Endodermal cell (in vitro differentiated cells): Measurements from ENCODE around the gene RPTOR. TPM values are rescaled to one million over a fixed set of nuclear protein-coding genes. Genes with fewer than 3 reads are reported as not detected.
A peak's percentile ranks its signal among the peaks of the same experiment; 100 is the strongest.

Source experiments
- DNase-seq: peaks from one replicate; pipeline ENCODE4 v3.0.0-alpha.2; 2017
- H3K27ac ChIP-seq: 2 replicates; pipeline ENCODE4 v1.5.1; 2013; ENCODE audit warnings: mild to moderate bottlenecking, low read depth, low read length, moderate library complexity
- H3K27me3 ChIP-seq: 2 replicates; pipeline ENCODE4 v1.6.1; 2013; ENCODE audit warnings: mild to moderate bottlenecking, low read length, moderate library complexity; ENCODE audit not compliant: insufficient read depth, control insufficient read depth, poor library complexity, severe bottlenecking
- H3K36me3 ChIP-seq: 2 replicates; pipeline ENCODE4 v1.7.0; 2013; ENCODE audit warnings: mild to moderate bottlenecking, low read length, moderate library complexity; ENCODE audit not compliant: control insufficient read depth, insufficient read depth
- H3K4me1 ChIP-seq: one replicate; pipeline ENCODE4 v1.7.0; 2013; ENCODE audit warnings: low read length; ENCODE audit not compliant: control insufficient read depth, insufficient read depth
- H3K4me3 ChIP-seq: 2 replicates; pipeline ENCODE4 v1.5.1; 2013; ENCODE audit warnings: mild to moderate bottlenecking, low read length, moderate library complexity
- H3K9ac ChIP-seq: 2 replicates; pipeline ENCODE4 v1.6.1; 2013; ENCODE audit warnings: mild to moderate bottlenecking, low read length, moderate library complexity; ENCODE audit not compliant: poor library complexity, severe bottlenecking; ENCODE audit errors: extremely low read depth
- H3K9me3 ChIP-seq: 2 replicates; pipeline ENCODE4 v1.6.1; 2013; ENCODE audit warnings: mild to moderate bottlenecking, low read length, moderate library complexity; ENCODE audit not compliant: control insufficient read depth
- H3K27ac Mint-ChIP-seq: 2 replicates; pipeline ENCODE4 v1.8.0; 2020; ENCODE audit warnings: mixed read lengths
- H3K27me3 Mint-ChIP-seq: 2 replicates; pipeline ENCODE4 v1.8.0; 2021; ENCODE audit warnings: mild to moderate bottlenecking, mixed read lengths; ENCODE audit not compliant: insufficient read depth
- H3K36me3 Mint-ChIP-seq: 2 replicates; pipeline ENCODE4 v1.8.0; 2020; ENCODE audit warnings: low read depth, mixed read lengths
- H3K4me1 Mint-ChIP-seq: 2 replicates; pipeline ENCODE4 v1.8.0; 2020; ENCODE audit warnings: mixed read lengths
- H3K4me3 Mint-ChIP-seq: 2 replicates; pipeline ENCODE4 v1.8.0; 2020; ENCODE audit warnings: mild to moderate bottlenecking, moderate library complexity, mixed read lengths
- H3K9me3 Mint-ChIP-seq: 2 replicates; pipeline ENCODE4 v1.8.0; 2020; ENCODE audit warnings: mild to moderate bottlenecking, mixed read lengths
- WGBS, 2 experiments: methylation state at CpG; one replicate each; pipeline versions ENCODE4 v1.1.5 to v1.1.7; 2013; ENCODE audit warnings: missing lambda C conversion rate in 2 of 2, mixed read lengths in 1 of 2; ENCODE audit not compliant: insufficient coverage in 1 of 2, insufficient read length in 1 of 2; 5-methylcytosine and 5-hydroxymethylcytosine counted together
- total RNA-seq, 2 donors: library from RNA; stranded (reverse); fragmentation: NEBNext Ultra II Directional in 1 of 2; extraction: Animal tissue kit (Norgen Biotek cat#: 25700) in 1 of 2; gene quantifications; 2 replicates in 1 of 2; 3 replicates in 1 of 2; pipeline ENCODE4 v1.2.1, GENCODE V29; 2021
- TF ChIP-seq, protein P1 (sequence below): fragments of 200-600 bp; sonication (generic); conservative IDR thresholded peaks from 2 replicates; pipeline ENCODE4 v1.5.0; 2021; ENCODE audit warnings: antibody characterized with exemption, mild to moderate bottlenecking

RPTOR gene
- total RNA-seq, 2 donors from 2014 or later, result 45.1 to 53.4 TPM

DNA sequence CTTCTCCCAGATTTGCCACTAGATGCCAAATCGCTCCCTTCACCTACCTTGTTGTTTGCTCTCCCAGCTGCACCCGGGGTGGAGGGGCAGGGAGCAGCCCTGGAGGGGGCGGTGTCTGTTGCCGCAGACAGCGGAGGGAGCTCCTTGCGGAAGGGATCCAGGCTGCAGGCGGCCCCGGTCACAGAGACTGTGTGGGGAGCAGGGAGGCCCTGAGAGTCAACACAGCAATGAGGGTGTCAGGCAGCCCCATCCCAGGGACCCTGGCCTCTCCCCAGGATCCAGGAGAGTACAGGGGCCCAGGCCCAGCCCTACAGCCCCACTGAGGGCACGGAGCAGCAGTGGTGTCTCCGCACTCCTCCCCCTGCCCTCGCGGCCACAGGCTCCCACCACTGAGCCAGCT lies 396.5 kb downstream of the RPTOR start:
- Histone ChIP-seq H3K9ac (no peak overlapping the region), H3K36me3 (peaks cover 10% of the 10 kb centered on the region)
- TF ChIP-seq, protein P1, sequence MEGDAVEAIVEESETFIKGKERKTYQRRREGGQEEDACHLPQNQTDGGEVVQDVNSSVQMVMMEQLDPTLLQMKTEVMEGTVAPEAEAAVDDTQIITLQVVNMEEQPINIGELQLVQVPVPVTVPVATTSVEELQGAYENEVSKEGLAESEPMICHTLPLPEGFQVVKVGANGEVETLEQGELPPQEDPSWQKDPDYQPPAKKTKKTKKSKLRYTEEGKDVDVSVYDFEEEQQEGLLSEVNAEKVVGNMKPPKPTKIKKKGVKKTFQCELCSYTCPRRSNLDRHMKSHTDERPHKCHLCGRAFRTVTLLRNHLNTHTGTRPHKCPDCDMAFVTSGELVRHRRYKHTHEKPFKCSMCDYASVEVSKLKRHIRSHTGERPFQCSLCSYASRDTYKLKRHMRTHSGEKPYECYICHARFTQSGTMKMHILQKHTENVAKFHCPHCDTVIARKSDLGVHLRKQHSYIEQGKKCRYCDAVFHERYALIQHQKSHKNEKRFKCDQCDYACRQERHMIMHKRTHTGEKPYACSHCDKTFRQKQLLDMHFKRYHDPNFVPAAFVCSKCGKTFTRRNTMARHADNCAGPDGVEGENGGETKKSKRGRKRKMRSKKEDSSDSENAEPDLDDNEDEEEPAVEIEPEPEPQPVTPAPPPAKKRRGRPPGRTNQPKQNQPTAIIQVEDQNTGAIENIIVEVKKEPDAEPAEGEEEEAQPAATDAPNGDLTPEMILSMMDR, result no peak

DNA sequence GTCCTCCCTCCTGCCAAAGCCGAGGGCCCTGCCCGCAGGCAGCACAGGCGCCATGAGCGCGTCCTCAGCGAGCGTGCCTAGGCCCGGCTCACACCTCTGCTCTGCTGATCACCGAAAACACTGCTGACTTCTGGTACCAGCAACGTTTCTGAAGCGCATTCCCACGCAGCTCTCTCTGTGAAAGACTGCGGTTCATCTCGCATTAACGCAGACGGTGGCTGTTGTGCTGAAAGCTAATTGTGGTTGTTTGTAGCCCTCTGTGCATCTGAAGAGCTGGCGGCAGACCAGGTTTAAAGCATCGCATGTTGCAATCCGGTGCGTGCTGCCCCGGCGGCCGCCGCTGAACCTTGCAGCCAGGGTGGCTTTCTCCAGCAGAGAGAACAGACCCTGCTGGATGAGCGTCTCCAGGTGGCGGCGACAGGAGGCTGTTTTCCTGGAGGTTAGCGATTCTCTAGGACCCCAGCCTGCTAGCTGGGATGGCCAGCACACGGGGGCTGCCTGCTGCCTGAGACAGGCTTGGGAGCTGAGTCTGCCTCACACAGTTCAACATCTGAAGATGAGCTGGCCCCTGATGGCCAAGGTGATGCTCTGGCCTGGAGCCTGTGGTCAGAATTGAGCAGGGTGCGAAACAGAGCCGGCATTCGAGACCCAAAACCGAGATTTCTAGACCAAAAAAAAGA lies 397.2 kb downstream of the RPTOR start:
- WGBS, 2 experiments, result 92 to 95% methylated on average over 29 to 33 of the region's 33 CpGs
- Histone ChIP-seq H3K9me3 (no peaks in the 10 kb centered on the region), H3K27me3 (no peaks in the 10 kb centered on the region), H3K36me3 (peaks cover 17% of the 10 kb centered on the region), H3K4me3 (no peak overlapping the region), H3K27ac (peak overlapping the region; percentile 32), H3K9ac (no peak overlapping the region), H3K4me1 (no peaks in the 10 kb centered on the region)
- Mint-ChIP-seq H3K27me3 (no peaks in the 10 kb centered on the region), H3K4me3 (no peak overlapping the region), H3K9me3 (peaks cover 2% of the 10 kb centered on the region), H3K27ac (no peak overlapping the region), H3K4me1 (peaks cover 4% of the 10 kb centered on the region), H3K36me3 (peaks cover 37% of the 10 kb centered on the region)
- TF ChIP-seq, protein P1, result no peak
- no peak for DNase-seq

More for the DNA sequence above, 396.5 kb downstream of the RPTOR start:
- Mint-ChIP-seq H3K36me3 (peaks cover 30% of the 10 kb centered on the region), H3K4me1 (peaks cover 4% of the 10 kb centered on the region), H3K27ac (no peak overlapping the region), H3K27me3 (no peaks in the 10 kb centered on the region), H3K9me3 (no peaks in the 10 kb centered on the region), H3K4me3 (no peak overlapping the region)
- WGBS, 2 experiments, result 90 to 96% methylated on average over 8 to 12 of the region's 12 CpGs
- H3K27ac ChIP-seq, result no peak overlapping the region
- H3K27me3 ChIP-seq, result no peaks in the 10 kb centered on the region
- H3K4me3 ChIP-seq, result no peak overlapping the region
- H3K4me1 ChIP-seq, result no peaks in the 10 kb centered on the region
- H3K9me3 ChIP-seq, result no peaks in the 10 kb centered on the region
- DNase-seq, result no peak

DNA sequence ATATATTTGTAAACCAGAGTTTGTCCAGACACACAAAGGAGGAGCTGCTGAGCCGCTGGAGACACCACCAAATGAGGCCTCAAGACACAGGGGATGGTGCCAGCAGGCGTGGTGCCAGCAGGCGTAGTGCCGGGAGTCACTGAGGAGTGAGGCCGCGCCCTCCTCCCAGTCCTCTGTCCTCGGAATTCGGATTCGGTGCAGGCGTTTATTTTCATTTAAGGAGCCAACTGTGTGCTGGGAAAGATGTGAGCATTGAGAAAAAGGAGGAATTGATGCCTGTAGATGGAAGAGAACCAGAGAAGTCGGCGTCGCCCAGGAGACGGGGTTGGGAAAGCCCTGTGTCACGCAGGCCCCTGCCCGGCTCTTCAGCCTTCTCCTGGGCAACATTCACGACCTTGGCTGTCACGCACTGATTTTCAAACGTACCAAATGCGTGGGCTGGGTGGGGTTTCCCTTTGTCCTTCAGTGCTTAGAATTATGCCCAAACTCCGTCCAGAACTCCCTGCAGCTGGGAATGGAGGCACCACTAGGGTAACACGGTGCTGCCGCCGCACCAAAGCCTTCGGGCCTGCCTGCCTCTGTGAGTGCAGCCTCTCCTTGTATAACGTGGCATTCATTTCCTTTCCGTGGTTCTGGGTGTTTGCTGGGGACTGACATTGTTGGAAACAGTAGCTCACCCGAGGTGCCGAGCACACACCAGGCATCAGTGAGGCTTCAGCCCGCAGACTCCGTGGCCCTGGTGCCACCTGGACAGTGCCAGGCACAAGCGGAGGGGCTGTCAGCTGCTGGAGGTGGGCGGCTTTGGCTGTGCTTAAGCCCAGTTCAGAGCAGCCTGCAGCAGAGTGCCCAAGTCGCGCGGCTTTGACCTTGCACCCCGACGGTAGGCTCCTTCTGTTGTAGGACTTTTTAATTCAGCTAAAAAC lies 398.0 kb downstream of the RPTOR start:
- H3K9me3 ChIP-seq, result no peaks in the 10 kb centered on the region
- no peaks in the 10 kb centered on the region for H3K4me1 ChIP-seq
- Mint-ChIP-seq H3K4me3 (no peak overlapping the region), H3K36me3 (peaks cover 45% of the 10 kb centered on the region), H3K4me1 (no peaks in the 10 kb centered on the region), H3K27me3 (no peaks in the 10 kb centered on the region), H3K27ac (no peak overlapping the region), H3K9me3 (peaks cover 2% of the 10 kb centered on the region)
- DNase-seq, result no peak
- peaks cover 24% of the 10 kb centered on the region for H3K36me3 ChIP-seq
- H3K27ac ChIP-seq, result peak overlapping the region; percentile 49
- TF ChIP-seq, protein P1, result no peak
- no peak overlapping the region for H3K4me3 ChIP-seq
- no peak overlapping the region for H3K9ac ChIP-seq
- 94 to 95% methylated on average over 32 to 38 of the region's 38 CpGs for WGBS, 2 experiments
- no peaks in the 10 kb centered on the region for H3K27me3 ChIP-seq
